ENCODE measurements around the gene OTX2.

The OTX2 gene

GRCh38 chr14:56829151-56829550, 18.9 kb upstream of the OTX2 start:
- FAIRE-seq (no peak), DNase-seq (ENCODE audit: insufficient read length, low spot score) (no peak)
- TF ChIP-seq POLR2A (IDR thresholded peaks at IDR 0.05; ENCODE audit: low read depth, low read length) (no peak), PAX5 (IDR thresholded peaks at IDR 0.05; ENCODE audit: insufficient read depth, low read length, severe bottlenecking) (no peak), TAF1 (IDR thresholded peaks at IDR 0.05; ENCODE audit: low read depth, low read length) (no peak), SPI1 (IDR thresholded peaks at IDR 0.05; ENCODE audit: low read depth, low read length) (no peak)

DNA sequence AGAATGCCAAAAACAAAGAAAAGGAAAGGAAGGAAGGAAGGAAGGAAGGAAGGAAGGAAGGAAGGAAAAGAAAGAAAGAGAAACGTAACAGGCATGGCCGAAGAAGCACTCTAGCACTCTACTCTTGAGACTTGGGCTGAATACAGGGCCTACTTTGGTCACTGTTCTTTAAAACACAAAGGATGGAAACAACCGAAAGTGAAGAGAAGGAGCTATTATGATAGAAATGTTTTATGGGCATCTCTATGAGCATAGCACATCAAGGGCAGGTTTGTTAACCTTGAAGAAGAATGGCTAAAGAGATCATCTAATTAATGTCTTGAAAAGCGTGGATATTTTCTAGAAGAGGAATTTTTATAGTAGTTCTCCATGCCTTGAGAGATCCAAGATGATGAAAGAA, 15.9 kb upstream of the OTX2 start:
- FAIRE-seq (no peak), DNase-seq (ENCODE audit: insufficient read length, low spot score) (no peak)
- TF ChIP-seq POLR2A (IDR thresholded peaks at IDR 0.05; ENCODE audit: low read depth, low read length) (no peak), POU2F2 (IDR thresholded peaks at IDR 0.05; ENCODE audit: low read depth, low read length) (no peak), PAX5 (IDR thresholded peaks at IDR 0.05; ENCODE audit: insufficient read depth, low read length, severe bottlenecking) (no peak), POLR2AphosphoS5 (IDR thresholded peaks at IDR 0.05; ENCODE audit: low read depth, low read length) (no peak), SPI1 (IDR thresholded peaks at IDR 0.05; ENCODE audit: low read depth, low read length) (no peak), TAF1 (IDR thresholded peaks at IDR 0.05; ENCODE audit: low read depth, low read length) (no peak)

DNA sequence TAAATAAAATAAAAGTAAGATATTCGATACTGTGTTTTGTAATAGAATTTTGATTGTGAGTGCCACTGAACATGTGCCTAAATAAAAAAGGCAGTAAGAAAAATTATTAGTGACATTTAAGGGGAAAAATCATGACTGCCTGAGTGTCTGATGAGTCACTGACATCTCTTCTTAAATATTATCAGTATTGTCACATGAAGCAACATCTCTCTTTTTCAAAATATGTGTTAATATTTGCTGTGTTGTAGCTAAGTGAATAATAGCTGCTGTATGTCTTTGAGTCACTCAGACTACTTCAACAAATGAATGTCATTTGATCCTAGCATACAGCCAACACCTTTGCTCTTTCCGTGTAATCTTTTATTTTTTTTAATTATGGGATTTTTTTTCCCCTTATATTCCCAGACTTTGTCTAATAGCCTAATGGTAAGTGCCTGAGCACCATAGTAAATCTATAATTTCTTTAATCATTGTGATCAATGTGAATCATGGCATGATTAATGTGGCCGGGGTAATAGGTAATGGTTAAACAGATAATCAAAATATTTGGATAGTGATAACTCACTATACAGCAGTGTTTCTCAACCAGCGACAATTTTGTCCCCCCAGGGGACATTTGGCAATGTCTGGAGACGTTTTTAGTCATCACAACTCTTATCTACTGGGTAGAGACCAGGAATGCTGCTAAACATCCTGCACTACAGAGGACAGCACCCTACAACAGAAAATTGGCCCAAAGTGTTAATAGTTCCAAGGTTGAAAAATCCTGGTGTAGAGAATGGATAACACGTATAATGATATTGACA, 11.7 kb upstream of the OTX2 start:
- DNase-seq (ENCODE audit: insufficient read length, low spot score) (no peak), FAIRE-seq (no peak)
- no peak for TF ChIP-seq SPI1 (IDR thresholded peaks at IDR 0.05; ENCODE audit: low read depth, low read length)
- TF ChIP-seq POLR2AphosphoS5 (IDR thresholded peaks at IDR 0.05; ENCODE audit: low read depth, low read length) = no peak
- TF ChIP-seq POLR2A (IDR thresholded peaks at IDR 0.05; ENCODE audit: low read depth, low read length) = no peak
- no peak for TF ChIP-seq PAX5 (IDR thresholded peaks at IDR 0.05; ENCODE audit: insufficient read depth, low read length, severe bottlenecking)
- no peak for TF ChIP-seq POU2F2 (IDR thresholded peaks at IDR 0.05; ENCODE audit: low read depth, low read length)
- no peak for TF ChIP-seq TAF1 (IDR thresholded peaks at IDR 0.05; ENCODE audit: low read depth, low read length)

DNA sequence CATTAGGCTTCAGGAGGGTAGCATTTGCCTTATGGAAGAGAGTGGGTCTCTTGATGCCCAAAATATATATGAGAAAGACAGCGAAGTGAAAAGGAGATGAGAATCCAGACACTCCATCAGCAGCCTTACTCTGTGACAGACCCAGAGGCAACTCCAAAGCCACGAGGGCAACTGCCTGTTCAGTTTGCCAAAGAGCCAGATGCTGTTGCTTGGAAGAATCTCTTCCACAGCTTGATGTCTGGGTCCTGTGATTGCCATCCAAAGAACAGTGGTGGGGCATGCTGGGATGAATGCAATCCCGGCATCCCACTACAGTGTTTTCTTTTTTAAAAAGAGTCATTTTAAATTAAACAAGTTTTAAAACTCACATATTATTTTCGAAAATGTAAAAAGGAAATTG, 10.9 kb upstream of the OTX2 start:
- FAIRE-seq (no peak), DNase-seq (ENCODE audit: insufficient read length, low spot score) (no peak)
- no peak for TF ChIP-seq POU2F2 (IDR thresholded peaks at IDR 0.05; ENCODE audit: low read depth, low read length)

GRCh38 chr14:56817396-56817921, 7.2 kb upstream of the OTX2 start:
- no peak for DNase-seq (ENCODE audit: insufficient read length, low spot score)
- TF ChIP-seq TAF1 (IDR thresholded peaks at IDR 0.05; ENCODE audit: low read depth, low read length) = no peak
- TF ChIP-seq PAX5 (IDR thresholded peaks at IDR 0.05; ENCODE audit: insufficient read depth, low read length, severe bottlenecking) = no peak
- TF ChIP-seq POLR2AphosphoS5 (IDR thresholded peaks at IDR 0.05; ENCODE audit: low read depth, low read length) = no peak
- no peak for TF ChIP-seq POU2F2 (IDR thresholded peaks at IDR 0.05; ENCODE audit: low read depth, low read length)
- no peak for TF ChIP-seq POLR2A (IDR thresholded peaks at IDR 0.05; ENCODE audit: low read depth, low read length)
- no peak for TF ChIP-seq SPI1 (IDR thresholded peaks at IDR 0.05; ENCODE audit: low read depth, low read length)
- no peak for FAIRE-seq

DNA sequence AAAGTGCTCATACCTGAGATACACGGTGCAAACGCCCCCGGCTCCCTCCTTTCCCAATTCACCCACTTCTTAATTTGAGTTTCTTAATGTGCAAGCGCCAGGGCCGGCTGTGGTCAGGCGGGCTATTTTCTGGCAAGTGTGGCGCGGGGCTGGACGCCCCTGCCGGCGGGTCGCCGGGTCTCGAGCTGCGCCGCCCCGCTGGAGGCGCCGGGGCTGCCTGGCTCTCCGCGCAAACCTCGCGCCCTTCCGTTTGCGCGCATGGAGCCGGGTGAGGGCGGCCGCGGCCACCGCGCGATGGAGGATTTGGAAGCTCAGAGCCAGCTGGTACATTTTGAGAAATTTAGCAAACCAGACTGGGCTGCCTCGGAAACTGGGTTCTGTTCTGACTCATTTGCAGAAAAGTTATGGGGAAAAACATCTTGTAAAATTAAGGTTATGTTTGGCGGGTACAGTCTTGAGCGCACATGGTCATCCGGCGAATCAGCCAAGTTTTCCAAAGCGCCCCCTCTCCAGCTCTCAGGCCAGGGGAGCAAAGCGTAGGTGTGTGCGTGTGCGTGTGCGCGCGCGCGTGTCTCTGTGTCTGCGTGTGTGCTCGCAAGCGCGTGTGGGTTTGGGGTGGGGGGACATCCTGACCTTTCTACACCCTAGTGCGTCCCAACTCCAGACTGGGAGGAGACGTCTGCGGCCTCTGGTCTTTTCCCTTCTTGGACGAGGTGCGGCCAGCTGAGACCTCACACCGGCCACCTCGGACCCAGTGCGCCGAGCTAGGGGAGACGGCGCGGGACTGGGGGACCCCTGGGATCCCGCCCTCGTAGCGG, 6.5 kb upstream of the OTX2 start:
- DNase-seq (ENCODE audit: insufficient read length, low spot score) = no peak
- TF ChIP-seq PAX5 (IDR thresholded peaks at IDR 0.05; ENCODE audit: insufficient read depth, low read length, severe bottlenecking) = no peak
- no peak for TF ChIP-seq SPI1 (IDR thresholded peaks at IDR 0.05; ENCODE audit: low read depth, low read length)
- TF ChIP-seq POLR2AphosphoS5 (IDR thresholded peaks at IDR 0.05; ENCODE audit: low read depth, low read length) = no peak
- TF ChIP-seq TAF1 (IDR thresholded peaks at IDR 0.05; ENCODE audit: low read depth, low read length) = no peak
- TF ChIP-seq POLR2A (IDR thresholded peaks at IDR 0.05; ENCODE audit: low read depth, low read length) = no peak
- TF ChIP-seq POU2F2 (IDR thresholded peaks at IDR 0.05; ENCODE audit: low read depth, low read length) = no peak
- FAIRE-seq = no peak

- FAIRE-seq = no peak
- TF ChIP-seq POLR2A (IDR thresholded peaks at IDR 0.05; ENCODE audit: low read depth, low read length) (no peak), POU2F2 (IDR thresholded peaks at IDR 0.05; ENCODE audit: low read depth, low read length) (no peak), SPI1 (IDR thresholded peaks at IDR 0.05; ENCODE audit: low read depth, low read length) (no peak), TAF1 (IDR thresholded peaks at IDR 0.05; ENCODE audit: low read depth, low read length) (no peak), PAX5 (IDR thresholded peaks at IDR 0.05; ENCODE audit: insufficient read depth, low read length, severe bottlenecking) (no peak), POLR2AphosphoS5 (IDR thresholded peaks at IDR 0.05; ENCODE audit: low read depth, low read length) (no peak)
- no peak for DNase-seq (ENCODE audit: insufficient read length, low spot score)
Measured at GRCh38 chr14:56815745-56816144, 5.5 kb upstream of the OTX2 start.

DNA sequence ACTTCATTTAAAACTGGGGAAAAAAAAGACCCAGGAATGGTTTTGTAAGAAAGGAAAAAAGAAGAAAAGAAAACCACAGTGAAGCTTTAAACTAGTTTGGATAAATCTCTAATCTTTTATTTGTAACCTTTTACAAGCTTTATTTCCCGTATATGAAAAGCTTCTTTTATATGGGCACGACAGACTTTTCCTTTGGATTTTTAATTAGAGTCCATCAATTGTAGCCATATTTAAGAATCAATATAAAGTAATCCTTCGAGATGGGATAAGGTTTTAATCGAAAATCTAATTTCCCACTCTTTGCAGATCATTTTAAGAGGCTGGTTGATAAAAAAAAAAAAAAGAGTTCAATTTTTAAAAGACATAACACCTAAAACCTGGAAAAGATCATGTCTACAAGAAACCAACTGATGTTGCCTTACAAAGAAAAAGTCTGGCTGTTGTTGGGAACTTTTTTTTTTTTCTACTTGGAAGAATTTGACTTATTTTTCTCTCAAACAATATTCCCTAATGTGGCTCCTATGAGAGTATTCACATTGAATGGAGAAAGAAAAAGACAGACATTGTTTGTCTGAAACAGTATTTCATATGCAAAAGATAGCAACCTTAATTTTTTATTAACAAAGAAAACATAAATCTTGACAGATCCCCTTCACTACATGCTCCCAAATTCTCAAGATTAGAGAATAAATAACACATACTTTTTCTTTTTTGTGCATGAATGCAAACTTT, 4.9 kb upstream of the OTX2 start:
- no peak for FAIRE-seq
- DNase-seq (ENCODE audit: insufficient read length, low spot score) = no peak
- TF ChIP-seq POLR2A (IDR thresholded peaks at IDR 0.05; ENCODE audit: low read depth, low read length) (no peak), PAX5 (IDR thresholded peaks at IDR 0.05; ENCODE audit: insufficient read depth, low read length, severe bottlenecking) (no peak), TAF1 (IDR thresholded peaks at IDR 0.05; ENCODE audit: low read depth, low read length) (no peak), POU2F2 (IDR thresholded peaks at IDR 0.05; ENCODE audit: low read depth, low read length) (no peak)

DNA sequence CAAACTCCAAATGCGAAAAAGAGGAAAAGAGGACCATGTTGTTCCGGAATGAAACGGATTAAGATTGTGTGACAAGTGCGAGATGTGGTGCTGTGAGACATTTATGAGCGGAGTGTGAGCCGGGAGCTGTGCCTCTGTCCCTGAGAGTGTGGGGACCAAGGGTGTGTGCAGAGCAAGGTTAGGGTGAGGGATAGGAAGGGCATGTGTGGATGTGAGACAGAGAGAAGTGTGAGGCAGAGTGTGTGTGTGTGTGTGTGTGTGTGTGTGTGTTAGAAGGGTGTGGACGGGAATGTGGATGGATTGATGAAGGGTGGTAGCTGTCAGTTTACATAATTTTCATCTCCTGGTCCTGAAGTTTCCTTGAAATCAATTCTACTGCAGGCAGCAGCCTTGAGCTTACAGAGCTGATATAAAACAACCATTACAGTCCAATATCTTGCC, 4.3 kb upstream of the OTX2 start:
- DNase-seq (ENCODE audit: insufficient read length, low spot score) (no peak), FAIRE-seq (no peak)

More for the DNA sequence above, 4.3 kb upstream of the OTX2 start:
- TF ChIP-seq TAF1 (IDR thresholded peaks at IDR 0.05; ENCODE audit: low read depth, low read length) = no peak
- TF ChIP-seq POLR2AphosphoS5 (IDR thresholded peaks at IDR 0.05; ENCODE audit: low read depth, low read length) = no peak
- TF ChIP-seq POU2F2 (IDR thresholded peaks at IDR 0.05; ENCODE audit: low read depth, low read length) = no peak
- TF ChIP-seq POLR2A (IDR thresholded peaks at IDR 0.05; ENCODE audit: low read depth, low read length) = no peak
- no peak for TF ChIP-seq SPI1 (IDR thresholded peaks at IDR 0.05; ENCODE audit: low read depth, low read length)
- no peak for TF ChIP-seq PAX5 (IDR thresholded peaks at IDR 0.05; ENCODE audit: insufficient read depth, low read length, severe bottlenecking)
